ENCODE measurements around the gene HMGN2.

DNA sequence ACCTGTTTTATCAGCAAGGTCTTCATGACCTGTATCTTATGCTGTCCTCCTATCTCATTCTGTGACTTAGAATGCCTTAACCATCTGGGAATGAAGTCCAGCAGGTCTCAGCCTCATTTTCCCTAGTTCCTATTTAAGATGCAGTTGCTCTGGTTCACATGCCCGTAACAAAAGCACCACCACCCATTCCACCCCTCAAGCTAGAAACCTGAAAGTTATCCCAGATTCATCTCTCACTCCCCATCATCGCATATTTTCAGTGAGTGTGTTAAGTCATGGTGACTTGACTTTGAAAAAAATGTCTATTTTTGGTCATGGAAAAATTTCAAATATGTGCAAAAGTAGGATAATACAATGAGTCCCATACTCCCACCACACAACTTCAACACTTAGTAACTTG, 11.7 kb downstream of the HMGN2 start:
- no peak for TF ChIP-seq SP1 (IDR thresholded peaks at IDR 0.05)
- TF ChIP-seq HDGF (IDR thresholded peaks at IDR 0.05; ENCODE audit: borderline replicate concordance), result no peak
- no peak for TF ChIP-seq SUZ12 (IDR thresholded peaks at IDR 0.05)
